Spleen (tissue), 11 donors: Measurements from ENCODE around the gene GIGYF2. TPM values are rescaled to one million over a fixed set of nuclear protein-coding genes. Genes with fewer than 3 reads are reported as not detected.

ENCODE experiments used
- DNase-seq: peaks from one replicate; pipeline ENCODE4 v3.0.0-alpha.2; 2020
- H3K27ac ChIP-seq, 8 donors: fragments of 200-600 bp; sonication (generic) in 7 of 8; 1 replicate in 4 of 8; 2 replicates in 4 of 8; pipeline versions ENCODE4 v1.5.0 to v1.8.0; 2016 to 2021; ENCODE audit warnings: inconsistent platforms in 4 of 8, mild to moderate bottlenecking in 4 of 8, moderate library complexity in 1 of 8
- H3K27me3 ChIP-seq, 7 donors: fragments of 200-600 bp; sonication (generic) in 6 of 7; replicated peaks in 1 of 7; 1 replicate in 4 of 7; 2 replicates in 3 of 7; pipeline versions ENCODE4 v1.5.0 to v1.8.0; 2016 to 2021; ENCODE audit warnings: inconsistent platforms in 3 of 7, mild to moderate bottlenecking in 1 of 7
- H3K36me3 ChIP-seq, 6 donors: fragments of 200-600 bp; sonication (generic) in 5 of 6; 1 replicate in 4 of 6; 2 replicates in 2 of 6; pipeline versions ENCODE4 v1.5.0 to v1.8.0; 2016 to 2021; ENCODE audit warnings: inconsistent platforms in 2 of 6
- H3K4me1 ChIP-seq, 6 donors: fragments of 200-600 bp; sonication (generic) in 5 of 6; 1 replicate in 3 of 6; 2 replicates in 3 of 6; pipeline versions ENCODE4 v1.5.0 to v1.8.0; 2016 to 2021; ENCODE audit warnings: inconsistent platforms in 3 of 6
- H3K4me3 ChIP-seq, 8 donors: fragments of 200-600 bp; sonication (generic) in 7 of 8; 1 replicate in 4 of 8; 2 replicates in 4 of 8; pipeline versions ENCODE4 v1.5.0 to v1.8.0; 2016 to 2021; ENCODE audit warnings: inconsistent platforms in 4 of 8, mild to moderate bottlenecking in 4 of 8, moderate library complexity in 2 of 8
- H3K9me3 ChIP-seq, 8 donors: fragments of 200-600 bp; sonication (generic) in 7 of 8; 1 replicate in 4 of 8; 2 replicates in 4 of 8; pipeline versions ENCODE4 v1.5.0 to v1.8.0; 2016 to 2021; ENCODE audit warnings: inconsistent platforms in 4 of 8
- CTCF ChIP-seq, 11 experiments: fragments of 200-600 bp in 7 of 11; fragments of 450-650 bp in 4 of 11; sonication (generic) in 4 of 11; IDR thresholded peaks in 8 of 11; conservative IDR thresholded peaks in 3 of 11; 1 replicate in 7 of 11; 2 replicates in 4 of 11; pipeline versions ENCODE4 v1.4.0 to v1.8.0; 2016 to 2021; ENCODE audit warnings: antibody characterized with exemption in 11 of 11, inconsistent platforms in 4 of 11, mild to moderate bottlenecking in 1 of 11
- POLR2A ChIP-seq, 3 donors: fragments of 450-650 bp; IDR thresholded peaks; one replicate each; pipeline ENCODE4 v1.5.1; 2017; ENCODE audit warnings: antibody characterized with exemption in 3 of 3, mild to moderate bottlenecking in 1 of 3
- POLR2AphosphoS5 ChIP-seq, 3 donors: sonication (generic); formaldehyde crosslinking; IDR thresholded peaks; one replicate each; pipeline ENCODE4 v1.5.1; 2017; ENCODE audit warnings: antibody characterized with exemption in 3 of 3
- WGBS, 5 donors: extraction: QIAGEN DNeasy Blood & Tissue Kit in 3 of 5; methylation state at CpG; one replicate each; pipeline versions ENCODE4 v1.1.5 to v1.1.7; 2013 to 2018; 5-methylcytosine and 5-hydroxymethylcytosine counted together
- intact Hi-C: fragments of 100-400 bp; cut with DNase I; formaldehyde crosslinking; loops from one replicate; pipeline ENCODE4 v1.15.0; 2023; ENCODE audit warnings: low total_unique reads
- polyA plus RNA-seq, 3 donors: library from polyadenylated mRNA; stranded (reverse); fragments of 200-250 nt; gene quantifications; one replicate each; pipeline ENCODE4 v1.2.1, GENCODE V29; 2013
- total RNA-seq, 7 donors: library from RNA; depleted of rRNA in 3 of 7; stranded (reverse); fragments of >200 nt in 3 of 7; fragmentation: NEBNext Ultra II Directional in 4 of 7; extraction: Animal tissue kit (Norgen Biotek cat#: 25700) in 4 of 7; gene quantifications; one replicate each; pipeline versions ENCODE4 v1.1.0 to v1.2.1, GENCODE V29; 2016 to 2021
- donor health status: healthy with polysubstance abuse.
- donor health status: DM: no; HTN: no; CAD: no; lungs with moderate emphysema.
- donor health status: DM: no; HTN: no; CAD: no.
- donor health status: Bipolar disorder and iron deficiency.
- donor health status: healthy.
- donor health status: DM: no; HTN: no; CAD: no.
- donor health status: DM: yes; HTN: yes; CAD: no.

Gene GIGYF2
- total and polyA plus RNA-seq, 10 donors: 7.3 to 116 (median 97.2) TPM

- Histone ChIP-seq H3K4me3 (no peak overlapping the region), H3K27me3 (no peaks in the 10 kb centered on the region), H3K9me3 (no peaks in the 10 kb centered on the region), H3K27ac (no peak overlapping the region), H3K4me1 (peaks cover 0 to 15% (median 12%) of the 10 kb centered on the region in 6 donors), H3K36me3 (peaks cover 0 to 96% (median 34%) of the 10 kb centered on the region in 6 donors)
- TF ChIP-seq POLR2A (IDR thresholded peaks at IDR 0.05) (no peak), CTCF (IDR thresholded peaks at IDR 0.05 in 8 of 11, conservative IDR thresholded peaks at IDR 0.05 in 3 of 11) (no peak), POLR2AphosphoS5 (IDR thresholded peaks at IDR 0.05) (no peak)
- 94 to 100% (median 96%) methylated on average over 1 of the region's 1 CpG for WGBS, 5 donors
- DNase-seq: no peak
- intact Hi-C loops: no loop called here
Measured at GRCh38 chr2:232767866-232768265, 70.7 kb downstream of the GIGYF2 start.

- no peaks in the 10 kb centered on the region for H3K27me3 ChIP-seq
- peaks cover 0 to 20% (median 13%) of the 10 kb centered on the region in 6 donors for H3K4me1 ChIP-seq
- no peak for TF ChIP-seq POLR2AphosphoS5 (IDR thresholded peaks at IDR 0.05)
- no peak for TF ChIP-seq POLR2A (IDR thresholded peaks at IDR 0.05)
- TF ChIP-seq CTCF (IDR thresholded peaks at IDR 0.05 in 8 of 11, conservative IDR thresholded peaks at IDR 0.05 in 3 of 11): no peak
- H3K36me3 ChIP-seq: peaks cover 0 to 88% (median 15%) of the 10 kb centered on the region in 6 donors
- H3K27ac ChIP-seq: no peak overlapping the region
- DNase-seq: no peak
- H3K4me3 ChIP-seq: no peak overlapping the region
- H3K9me3 ChIP-seq: no peaks in the 10 kb centered on the region
- intact Hi-C loops: no loop called here
Measured at GRCh38 chr2:232770207-232770606, 73.1 kb downstream of the GIGYF2 start.

GRCh38 chr2:232771870-232772269, 74.7 kb downstream of the GIGYF2 start:
- Histone ChIP-seq H3K27me3 (no peaks in the 10 kb centered on the region), H3K9me3 (no peaks in the 10 kb centered on the region), H3K4me1 (peaks cover 0 to 20% (median 13%) of the 10 kb centered on the region in 6 donors), H3K36me3 (peaks cover 0 to 85% (median 15%) of the 10 kb centered on the region in 6 donors), H3K4me3 (no peak overlapping the region), H3K27ac (peak overlapping the region in 3 of 8 donors; percentile 12 to 47 (median 45))
- intact Hi-C loops: no loop called here
- whole genome bisulfite sequencing, 5 donors: 93 to 100% (median 94%) methylated on average over 1 of the region's 1 CpG
- DNase-seq: no peak
- TF ChIP-seq POLR2A (IDR thresholded peaks at IDR 0.05) (no peak), POLR2AphosphoS5 (IDR thresholded peaks at IDR 0.05) (no peak), CTCF (IDR thresholded peaks at IDR 0.05 in 8 of 11, conservative IDR thresholded peaks at IDR 0.05 in 3 of 11) (no peak)

GRCh38 chr2:232772531-232772930, 75.4 kb downstream of the GIGYF2 start:
- peak overlapping the region in 3 of 8 donors; percentile 12 to 47 (median 45) for H3K27ac ChIP-seq
- TF ChIP-seq POLR2A (IDR thresholded peaks at IDR 0.05): no peak
- TF ChIP-seq CTCF (IDR thresholded peaks at IDR 0.05 in 8 of 11, conservative IDR thresholded peaks at IDR 0.05 in 3 of 11): no peak
- TF ChIP-seq POLR2AphosphoS5 (IDR thresholded peaks at IDR 0.05): no peak
- intact Hi-C loops: no loop called here
- H3K27me3 ChIP-seq: no peaks in the 10 kb centered on the region
- no peaks in the 10 kb centered on the region for H3K9me3 ChIP-seq
- H3K4me1 ChIP-seq: peaks cover 0 to 20% (median 13%) of the 10 kb centered on the region in 6 donors
- 44 to 72% (median 48%) methylated on average over 2 of the region's 2 CpGs for WGBS, 5 donors
- H3K4me3 ChIP-seq: no peak overlapping the region
- H3K36me3 ChIP-seq: peaks cover 0 to 85% (median 15%) of the 10 kb centered on the region in 6 donors
- DNase-seq: no peak
